LNCAP (cell line): ENCODE results near the gene UST.

Source experiments
- CTCF ChIP-seq: fragments of 450-650 bp; IDR thresholded peaks from 2 replicates; pipeline ENCODE4 v1.5.1; 2017; ENCODE audit warnings: mild to moderate bottlenecking

The UST gene

GRCh38 chr6:148912252-148912651 lies 165.4 kb downstream of the UST start:
- no peak for TF ChIP-seq CTCF

GRCh38 chr6:148915810-148916209 lies 169.0 kb downstream of the UST start:
- no peak for TF ChIP-seq CTCF

- TF ChIP-seq CTCF = no peak
These were observed 177.6 kb downstream of the UST start for GRCh38 chr6:148924226-148925012.

- TF ChIP-seq CTCF = no peak
These were observed 178.9 kb downstream of the UST start for GRCh38 chr6:148925701-148926100.

GRCh38 chr6:148926478-148926877 lies 179.6 kb downstream of the UST start:
- no peak for TF ChIP-seq CTCF

- no peak for TF ChIP-seq CTCF
These were observed 180.8 kb downstream of the UST start for GRCh38 chr6:148927586-148927985.

GRCh38 chr6:148928811-148929210 lies 182.0 kb downstream of the UST start:
- TF ChIP-seq CTCF = no peak

GRCh38 chr6:148932208-148932607 lies 185.4 kb downstream of the UST start:
- TF ChIP-seq CTCF = no peak
